ENCODE results near the gene ATRNL1.
"Not testable (repeated sequence)": the region's sequence is repeated elsewhere in the genome, so short reads cannot be mapped to it uniquely, and the experiment has no call there.

DNA sequence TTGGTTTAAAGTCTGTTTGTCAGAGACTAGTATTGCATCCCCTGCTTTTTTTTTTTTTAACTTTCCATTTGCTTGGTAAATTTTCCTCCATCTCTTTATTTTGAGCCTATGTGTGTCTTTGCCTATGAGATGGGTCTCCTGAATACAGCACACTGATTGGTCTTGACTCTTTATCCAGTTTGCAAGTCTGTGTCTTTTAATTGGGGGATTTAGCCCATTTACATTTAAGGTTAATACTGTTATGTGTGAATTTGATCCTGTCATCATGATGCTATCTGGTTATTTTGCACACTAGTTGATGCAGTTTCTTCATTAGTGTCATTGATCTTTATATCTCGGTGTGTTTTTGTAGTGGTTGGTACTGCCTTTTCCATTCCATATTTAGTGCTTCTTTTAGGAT, 226.5 kb downstream of the ATRNL1 start:
- TF ChIP-seq REST (IDR thresholded peaks at IDR 0.05); CTCF (IDR thresholded peaks at IDR 0.05; ENCODE audit: low read depth, low read length, missing input control); RAD21 (IDR thresholded peaks at IDR 0.05); FOXA2 (IDR thresholded peaks at IDR 0.05); EGR1 (IDR thresholded peaks at IDR 0.05; ENCODE audit: low read depth in 2 of 2); MAX (IDR thresholded peaks at IDR 0.05); YY1 (IDR thresholded peaks at IDR 0.05); HNF4G (IDR thresholded peaks at IDR 0.05): not testable (repeated sequence)
- TF ChIP-seq, protein P1, sequence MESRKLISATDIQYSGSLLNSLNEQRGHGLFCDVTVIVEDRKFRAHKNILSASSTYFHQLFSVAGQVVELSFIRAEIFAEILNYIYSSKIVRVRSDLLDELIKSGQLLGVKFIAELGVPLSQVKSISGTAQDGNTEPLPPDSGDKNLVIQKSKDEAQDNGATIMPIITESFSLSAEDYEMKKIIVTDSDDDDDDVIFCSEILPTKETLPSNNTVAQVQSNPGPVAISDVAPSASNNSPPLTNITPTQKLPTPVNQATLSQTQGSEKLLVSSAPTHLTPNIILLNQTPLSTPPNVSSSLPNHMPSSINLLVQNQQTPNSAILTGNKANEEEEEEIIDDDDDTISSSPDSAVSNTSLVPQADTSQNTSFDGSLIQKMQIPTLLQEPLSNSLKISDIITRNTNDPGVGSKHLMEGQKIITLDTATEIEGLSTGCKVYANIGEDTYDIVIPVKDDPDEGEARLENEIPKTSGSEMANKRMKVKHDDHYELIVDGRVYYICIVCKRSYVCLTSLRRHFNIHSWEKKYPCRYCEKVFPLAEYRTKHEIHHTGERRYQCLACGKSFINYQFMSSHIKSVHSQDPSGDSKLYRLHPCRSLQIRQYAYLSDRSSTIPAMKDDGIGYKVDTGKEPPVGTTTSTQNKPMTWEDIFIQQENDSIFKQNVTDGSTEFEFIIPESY (IDR thresholded peaks at IDR 0.05), result not testable (repeated sequence)

Data from liver (tissue), 3 donors.